Stomach (tissue), 9 donors: ENCODE results near the gene KRTAP10-10. TPM values are rescaled to one million over a fixed set of nuclear protein-coding genes. Genes with fewer than 3 reads are reported as not detected.
"Not testable (repeated sequence)": the region's sequence is repeated elsewhere in the genome, so short reads cannot be mapped to it uniquely, and the experiment has no call there.

ENCODE experiments used
- DNase-seq, 2 donors: peaks; one replicate each; pipeline versions ENCODE4 v3.0.0 to v3.0.0-alpha.2; 2013 to 2019
- H3K27ac ChIP-seq, 5 donors: fragments of 200-600 bp in 4 of 5; sonication (generic) in 4 of 5; one replicate each; pipeline ENCODE4 v1.5.1; 2013 to 2019; ENCODE audit warnings: mild to moderate bottlenecking in 1 of 5, moderate library complexity in 1 of 5
- H3K27me3 ChIP-seq, 3 donors: fragments of 200-600 bp; sonication (generic); one replicate each; pipeline ENCODE4 v1.5.1; 2017 to 2019; ENCODE audit warnings: mixed run types in 1 of 3
- H3K36me3 ChIP-seq, 4 donors: fragments of 200-600 bp; sonication (generic); 1 replicate in 3 of 4; 2 replicates in 1 of 4; pipeline ENCODE4 v1.5.1; 2016 to 2019
- H3K4me1 ChIP-seq, 4 donors: fragments of 200-600 bp; sonication (generic); one replicate each; pipeline ENCODE4 v1.5.1; 2016 to 2019
- H3K4me3 ChIP-seq, 4 donors: fragments of 200-600 bp; sonication (generic) in 3 of 4; one replicate each; pipeline ENCODE4 v1.5.1; 2016 to 2019; ENCODE audit warnings: mild to moderate bottlenecking in 1 of 4
- H3K9me3 ChIP-seq, 4 donors: fragments of 200-600 bp; sonication (generic); one replicate each; pipeline ENCODE4 v1.5.1; 2016 to 2019
- CTCF ChIP-seq, 7 experiments: fragments of 450-650 bp in 4 of 7; fragments of 200-600 bp in 3 of 7; sonication (generic) in 3 of 7; IDR thresholded peaks; one replicate each; pipeline ENCODE4 v1.5.1; 2016 to 2019; ENCODE audit warnings: antibody characterized with exemption in 7 of 7, control low read depth in 2 of 7, mild to moderate bottlenecking in 1 of 7
- EP300 ChIP-seq: sonication (generic); formaldehyde crosslinking; IDR thresholded peaks from one replicate; pipeline ENCODE4 v1.6.1; 2017; ENCODE audit warnings: antibody characterized with exemption
- POLR2A ChIP-seq, 4 donors: fragments of 450-650 bp; IDR thresholded peaks; one replicate each; pipeline ENCODE4 v1.6.1; 2016; ENCODE audit warnings: antibody characterized with exemption in 4 of 4, control low read depth in 2 of 4, mild to moderate bottlenecking in 1 of 4, moderate library complexity in 1 of 4
- POLR2AphosphoS5 ChIP-seq, 3 donors: sonication (generic); formaldehyde crosslinking; IDR thresholded peaks; one replicate each; pipeline ENCODE4 v1.6.1; 2016; ENCODE audit warnings: antibody characterized with exemption in 3 of 3
- WGBS, 5 donors: extraction: QIAGEN DNeasy Blood & Tissue Kit in 3 of 5; methylation state at CpG; one replicate each; pipeline versions ENCODE4 v1.1.5 to v1.1.7; 2013 to 2018; 5-methylcytosine and 5-hydroxymethylcytosine counted together
- intact Hi-C: fragments of 100-400 bp; cut with DNase I; formaldehyde crosslinking; loops from one replicate; pipeline ENCODE4 v1.15.1; 2023; ENCODE audit warnings: low total_unique reads
- polyA plus RNA-seq, 3 donors: library from polyadenylated mRNA; stranded (reverse); fragments of 200-250 nt; gene quantifications; one replicate each; pipeline ENCODE4 v1.2.3, GENCODE V29; 2013
- total RNA-seq, 5 donors: library from RNA; depleted of rRNA; stranded (reverse); fragments of >200 nt; gene quantifications; one replicate each; pipeline versions ENCODE4 v1.1.0 to v1.2.3, GENCODE V29; 2014 to 2016
- donor health status: healthy with polysubstance abuse.
- donor health status: Bipolar disorder and iron deficiency.
- donor health status: healthy.

Gene KRTAP10-10
- total and polyA plus RNA-seq, 8 donors, result not detected

DNA sequence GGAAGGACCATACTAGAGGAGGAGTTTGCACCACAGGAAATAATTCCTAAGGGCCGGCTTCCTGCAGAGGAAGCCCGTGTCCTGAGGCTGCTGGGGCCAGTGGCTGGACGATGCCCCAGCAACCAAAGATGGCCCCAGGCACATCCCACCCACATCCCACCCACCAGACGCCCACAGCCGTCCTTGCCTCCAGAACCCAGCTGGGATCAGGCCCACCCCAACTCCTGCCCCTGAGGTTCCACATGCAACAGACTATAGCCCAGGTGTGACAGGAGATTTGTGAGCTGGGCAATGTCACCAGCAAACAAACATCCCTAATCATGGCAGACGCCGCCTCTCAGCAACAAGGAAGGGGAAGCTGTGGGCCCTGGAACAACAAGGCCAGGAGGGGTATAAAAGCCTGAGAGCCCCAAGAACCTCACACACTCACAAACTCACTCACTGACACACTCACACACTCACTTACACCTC is 10.4 kb upstream of the KRTAP10-10 start, which contains the start of gene KRTAP10-9:
Gene KRTAP10-9 (plus strand): TSS at position 421 of the 471 bp plus-strand sequence. CDS start 79 bp downstream, outside the sequence.
- WGBS, 5 donors, result 42 to 67% (median 49%) methylated on average over 5 to 7 of the region's 7 CpGs
- Histone ChIP-seq H3K4me1 (no peaks in the 10 kb centered on the region), H3K27me3 (peaks cover 0 to 34% (median 19%) of the 10 kb centered on the region in 3 donors), H3K36me3 (no peaks in the 10 kb centered on the region), H3K9me3 (peaks cover 0 to 51% (median 41%) of the 10 kb centered on the region in 4 donors), H3K27ac (no peak within 1 kb of the TSS), H3K4me3 (no peak within 1 kb of the TSS)
- intact Hi-C loops, result no loop called here
- TF ChIP-seq POLR2AphosphoS5 (IDR thresholded peaks at IDR 0.05) (no peak), CTCF (IDR thresholded peaks at IDR 0.05) (no peak), POLR2A (IDR thresholded peaks at IDR 0.05) (no peak), EP300 (no peak)
- DNase-seq, result no peak

- DNase-seq, H3K36me3 ChIP-seq, H3K27ac ChIP-seq, H3K4me1 ChIP-seq, intact Hi-C loops, H3K4me3 ChIP-seq: not testable (repeated sequence)
- H3K9me3 ChIP-seq, result peaks cover 3 to 53% (median 45%) of the 10 kb centered on the region in 4 donors
- WGBS, 5 donors, result 72 to 90% (median 85%) methylated on average over 8 to 18 of the region's 20 CpGs
- peaks cover 0 to 34% (median 19%) of the 10 kb centered on the region in 3 donors for H3K27me3 ChIP-seq
These were observed 9.9 kb upstream of the KRTAP10-10 start for GRCh38 chr21:44627181-44627822.

DNA sequence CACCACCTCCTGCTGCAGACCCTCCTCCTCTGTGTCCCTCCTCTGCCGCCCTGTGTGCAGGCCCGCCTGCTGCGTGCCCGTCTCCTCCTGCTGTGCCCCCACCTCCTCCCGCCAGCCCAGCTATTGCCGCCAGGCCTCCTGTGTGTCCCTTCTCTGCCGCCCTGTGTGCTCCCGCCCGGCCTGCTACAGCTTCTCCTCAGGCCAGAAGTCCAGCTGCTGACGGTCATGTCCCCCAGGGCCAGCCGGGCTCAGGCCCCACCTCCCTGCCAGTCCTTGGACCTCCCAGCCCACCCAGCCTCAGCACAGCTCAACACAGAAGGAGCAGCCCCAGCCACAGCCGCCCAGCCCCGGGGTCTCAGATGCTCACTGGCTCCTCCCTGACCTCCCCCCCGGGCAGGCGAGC is 9.3 kb upstream of the KRTAP10-10 start:
- H3K27ac ChIP-seq, intact Hi-C loops, H3K4me3 ChIP-seq, DNase-seq, H3K36me3 ChIP-seq, H3K4me1 ChIP-seq: not testable (repeated sequence)
- WGBS, 5 donors, result 34 to 50% (median 45%) methylated on average over 9 to 15 of the region's 15 CpGs
- H3K9me3 ChIP-seq, result peaks cover 3 to 53% (median 46%) of the 10 kb centered on the region in 4 donors
- H3K27me3 ChIP-seq, result peaks cover 0 to 34% (median 19%) of the 10 kb centered on the region in 3 donors

DNA sequence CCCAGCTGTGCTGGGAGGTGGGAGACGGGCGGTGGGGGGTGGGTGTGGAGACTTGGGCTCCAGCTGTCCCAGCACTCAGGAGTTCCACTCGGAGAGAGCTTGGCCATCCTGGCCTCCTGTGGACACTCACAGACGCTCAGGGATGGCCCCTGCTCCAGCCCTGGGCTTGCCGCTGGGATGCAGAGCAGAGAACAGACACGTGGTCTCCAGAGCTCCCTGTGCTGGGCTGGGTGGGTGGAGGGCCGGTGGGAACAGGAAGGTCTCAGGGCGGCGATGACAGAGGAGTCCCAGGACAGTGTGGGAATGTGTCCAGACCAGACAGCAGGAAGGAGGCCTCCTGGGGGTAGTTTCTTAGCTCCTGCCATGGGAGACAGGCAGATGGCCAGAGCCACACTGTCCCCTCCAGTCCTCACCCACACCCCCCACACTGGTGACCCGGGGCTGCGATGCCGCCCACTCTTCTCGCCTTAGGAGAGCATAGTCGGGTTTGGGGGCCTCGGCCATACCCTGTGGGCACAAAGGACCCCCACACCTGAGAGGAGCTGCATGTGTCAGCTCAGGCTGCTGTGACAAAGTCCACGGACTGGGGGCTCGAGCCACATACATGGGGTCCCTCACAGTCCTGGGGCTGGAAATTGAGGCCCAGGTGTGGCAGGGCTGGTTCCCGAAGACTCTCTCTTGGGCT is 8.3 kb upstream of the KRTAP10-10 start:
- no peak for DNase-seq
- Histone ChIP-seq H3K4me1 (no peaks in the 10 kb centered on the region), H3K9me3 (peaks cover 3 to 46% (median 37%) of the 10 kb centered on the region in 4 donors), H3K36me3 (no peaks in the 10 kb centered on the region), H3K27me3 (peaks cover 0 to 34% (median 19%) of the 10 kb centered on the region in 3 donors), H3K4me3 (no peak overlapping the region), H3K27ac (no peak overlapping the region)
- WGBS, 5 donors, result 53 to 78% (median 71%) methylated on average over 13 to 18 of the region's 18 CpGs
- intact Hi-C loops, result no loop called here
- no peak for TF ChIP-seq POLR2AphosphoS5 (IDR thresholded peaks at IDR 0.05)
- no peak for TF ChIP-seq CTCF (IDR thresholded peaks at IDR 0.05)
- TF ChIP-seq EP300, result no peak
- no peak for TF ChIP-seq POLR2A (IDR thresholded peaks at IDR 0.05)

DNA sequence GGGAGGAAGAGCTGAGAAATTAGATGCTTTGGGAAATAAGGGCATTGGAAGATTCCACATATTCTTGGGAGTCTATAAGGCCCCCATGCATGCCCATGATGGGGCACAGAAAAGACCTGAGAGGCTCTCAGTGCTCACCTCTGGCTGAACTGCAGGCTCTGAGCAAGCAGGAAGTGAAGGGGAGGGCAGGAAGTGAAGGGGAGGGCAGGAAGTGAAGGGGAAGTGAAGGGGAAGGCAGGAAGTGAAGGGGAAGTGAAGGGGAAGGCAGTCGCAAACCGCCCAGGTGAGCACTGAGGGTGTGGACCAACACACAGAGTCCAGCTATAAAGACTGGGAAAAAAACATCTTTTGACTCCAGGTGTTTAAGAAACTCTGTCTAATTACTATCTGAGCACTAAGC is 6.7 kb upstream of the KRTAP10-10 start:
- Histone ChIP-seq H3K27me3 (peaks cover 0 to 34% (median 19%) of the 10 kb centered on the region in 3 donors), H3K27ac (no peak overlapping the region), H3K4me1 (no peaks in the 10 kb centered on the region), H3K36me3 (no peaks in the 10 kb centered on the region), H3K4me3 (no peak overlapping the region), H3K9me3 (peaks cover 3 to 31% (median 26%) of the 10 kb centered on the region in 4 donors)
- TF ChIP-seq POLR2A (IDR thresholded peaks at IDR 0.05) (no peak), POLR2AphosphoS5 (IDR thresholded peaks at IDR 0.05) (no peak), CTCF (IDR thresholded peaks at IDR 0.05) (no peak)
- WGBS, 5 donors, result 68 to 89% (median 78%) methylated on average over 2 of the region's 2 CpGs
- DNase-seq, result no peak
- intact Hi-C loops, result no loop called here
